ENCODE measurements around the gene FHOD3.

DNA sequence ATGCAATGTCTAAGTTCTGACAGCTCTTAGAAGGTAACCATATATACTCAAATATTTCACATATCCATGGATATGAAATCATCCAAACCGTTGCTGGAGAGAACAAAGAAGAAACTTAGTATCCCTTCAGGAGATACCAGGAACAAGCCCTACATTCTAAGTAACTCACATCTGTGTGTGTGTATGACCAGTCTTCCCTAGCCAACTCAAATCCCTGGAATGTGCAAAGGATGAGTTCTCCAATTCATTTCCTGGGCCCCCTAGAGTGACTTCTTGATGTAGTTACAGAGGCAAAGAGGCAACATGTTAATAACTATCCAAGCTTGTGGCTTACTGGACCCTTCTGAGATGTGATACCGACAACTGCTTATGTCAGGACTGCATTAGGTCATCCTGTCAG, 511.2 kb downstream of the FHOD3 start:
- TF ChIP-seq ZNF530 (tag by site-specific recombination; IDR thresholded peaks at IDR 0.05; ENCODE audit: low read depth), result no peak
- TF ChIP-seq, protein P1, sequence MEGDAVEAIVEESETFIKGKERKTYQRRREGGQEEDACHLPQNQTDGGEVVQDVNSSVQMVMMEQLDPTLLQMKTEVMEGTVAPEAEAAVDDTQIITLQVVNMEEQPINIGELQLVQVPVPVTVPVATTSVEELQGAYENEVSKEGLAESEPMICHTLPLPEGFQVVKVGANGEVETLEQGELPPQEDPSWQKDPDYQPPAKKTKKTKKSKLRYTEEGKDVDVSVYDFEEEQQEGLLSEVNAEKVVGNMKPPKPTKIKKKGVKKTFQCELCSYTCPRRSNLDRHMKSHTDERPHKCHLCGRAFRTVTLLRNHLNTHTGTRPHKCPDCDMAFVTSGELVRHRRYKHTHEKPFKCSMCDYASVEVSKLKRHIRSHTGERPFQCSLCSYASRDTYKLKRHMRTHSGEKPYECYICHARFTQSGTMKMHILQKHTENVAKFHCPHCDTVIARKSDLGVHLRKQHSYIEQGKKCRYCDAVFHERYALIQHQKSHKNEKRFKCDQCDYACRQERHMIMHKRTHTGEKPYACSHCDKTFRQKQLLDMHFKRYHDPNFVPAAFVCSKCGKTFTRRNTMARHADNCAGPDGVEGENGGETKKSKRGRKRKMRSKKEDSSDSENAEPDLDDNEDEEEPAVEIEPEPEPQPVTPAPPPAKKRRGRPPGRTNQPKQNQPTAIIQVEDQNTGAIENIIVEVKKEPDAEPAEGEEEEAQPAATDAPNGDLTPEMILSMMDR (tag by site-specific recombination; IDR thresholded peaks at IDR 0.05), result no peak
- no peak for TF ChIP-seq ZNF19 (tag by site-specific recombination; IDR thresholded peaks at IDR 0.05; ENCODE audit: low read depth)
- no peak for TF ChIP-seq HOXA7 (CRISPR knock-in tag; IDR thresholded peaks at IDR 0.05; ENCODE audit: borderline replicate concordance)
- no peak for TF ChIP-seq ZNF585B (tag by site-specific recombination; IDR thresholded peaks at IDR 0.05)
- TF ChIP-seq ZNF510 (tag by site-specific recombination; IDR thresholded peaks at IDR 0.05; ENCODE audit: insufficient replicate concordance), result no peak
- TF ChIP-seq ZNF514 (tag by site-specific recombination; IDR thresholded peaks at IDR 0.05), result no peak
- no peak for TF ChIP-seq OVOL3 (tag by site-specific recombination; IDR thresholded peaks at IDR 0.05)
- no peak for TF ChIP-seq SETDB1 (IDR thresholded peaks at IDR 0.05; ENCODE audit: insufficient read length, low read length)
- no peak for TF ChIP-seq ZNF785 (tag by site-specific recombination; IDR thresholded peaks at IDR 0.05)
- TF ChIP-seq, protein P2, sequence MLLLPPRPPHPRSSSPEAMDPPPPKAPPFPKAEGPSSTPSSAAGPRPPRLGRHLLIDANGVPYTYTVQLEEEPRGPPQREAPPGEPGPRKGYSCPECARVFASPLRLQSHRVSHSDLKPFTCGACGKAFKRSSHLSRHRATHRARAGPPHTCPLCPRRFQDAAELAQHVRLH (tag by site-specific recombination; IDR thresholded peaks at IDR 0.05), result no peak
- TF ChIP-seq ZNF433 (tag by site-specific recombination; IDR thresholded peaks at IDR 0.05; ENCODE audit: low read depth), result no peak
- TF ChIP-seq YY2 (tag by site-specific recombination; IDR thresholded peaks at IDR 0.05), result no peak
- no peak for TF ChIP-seq GLI4 (tag by site-specific recombination; IDR thresholded peaks at IDR 0.05)
